ENCODE data around the gene SPAG6. TPM values are rescaled to one million over a fixed set of nuclear protein-coding genes. Genes with fewer than 3 reads are reported as not detected.

The SPAG6 gene
- total and polyA plus RNA-seq, 10 donors, result 0.11 TPM; not detected in 9

DNA sequence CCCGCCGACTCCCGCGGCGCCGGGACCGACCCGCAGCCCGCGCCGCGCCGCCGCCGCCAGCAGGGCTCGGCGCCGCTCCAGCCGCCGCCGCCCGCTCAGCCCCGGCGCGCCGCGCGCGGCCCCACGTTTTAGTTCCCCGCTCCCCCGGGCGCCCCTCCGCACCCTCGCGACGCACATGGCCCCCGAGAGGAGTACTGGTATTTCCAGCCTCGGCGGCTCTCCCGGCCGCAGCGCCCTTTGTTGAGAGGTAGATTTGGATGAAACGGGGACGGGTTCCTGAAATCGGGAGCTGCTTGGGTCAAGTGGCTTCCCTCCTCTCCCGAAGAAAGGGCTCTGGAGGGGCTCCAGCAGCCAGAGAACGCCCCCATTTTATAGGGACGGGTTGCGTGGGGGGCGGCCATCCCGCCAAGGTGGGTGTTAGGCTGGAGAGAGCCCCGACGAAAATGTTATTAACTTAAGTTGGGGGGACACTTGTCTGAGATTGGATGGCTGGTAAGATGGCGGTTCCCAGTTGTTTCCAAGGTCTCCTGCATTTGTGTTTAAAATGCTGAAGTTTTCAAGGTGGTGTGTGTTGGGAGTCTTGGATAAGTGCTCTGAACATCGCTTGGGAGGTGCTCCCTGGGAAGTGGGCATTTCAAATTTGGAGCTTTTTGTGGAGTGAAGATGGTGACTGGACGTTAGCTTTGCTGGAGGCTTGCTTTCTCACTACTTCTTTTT, 23.2 kb upstream of the SPAG6 start:
- Histone ChIP-seq H3K36me3 (peaks cover 0 to 5% (median 0%) of the 10 kb centered on the region in 6 donors), H3K27me3 (replicated peaks in 1 of 7) (peaks cover 0 to 39% (median 0%) of the 10 kb centered on the region in 7 donors), H3K9me3 (no peaks in the 10 kb centered on the region), H3K27ac (peak overlapping the region in 7 of 8 donors; percentile 31 to 64 (median 57)), H3K4me3 (peak overlapping the region; percentile 44 to 90 (median 60)), H3K4me1 (peaks cover 40 to 81% (median 70%) of the 10 kb centered on the region in 6 donors)
- no peak for TF ChIP-seq POLR2AphosphoS5 (IDR thresholded peaks at IDR 0.05)
- DNase-seq, result peak; percentile 86
- intact Hi-C loops (cut with DNase I; ENCODE audit: low total_unique reads), result no loop called here
- 1 to 3% (median 2%) methylated on average over 18 to 57 of the region's 57 CpGs for WGBS, 5 donors

DNA sequence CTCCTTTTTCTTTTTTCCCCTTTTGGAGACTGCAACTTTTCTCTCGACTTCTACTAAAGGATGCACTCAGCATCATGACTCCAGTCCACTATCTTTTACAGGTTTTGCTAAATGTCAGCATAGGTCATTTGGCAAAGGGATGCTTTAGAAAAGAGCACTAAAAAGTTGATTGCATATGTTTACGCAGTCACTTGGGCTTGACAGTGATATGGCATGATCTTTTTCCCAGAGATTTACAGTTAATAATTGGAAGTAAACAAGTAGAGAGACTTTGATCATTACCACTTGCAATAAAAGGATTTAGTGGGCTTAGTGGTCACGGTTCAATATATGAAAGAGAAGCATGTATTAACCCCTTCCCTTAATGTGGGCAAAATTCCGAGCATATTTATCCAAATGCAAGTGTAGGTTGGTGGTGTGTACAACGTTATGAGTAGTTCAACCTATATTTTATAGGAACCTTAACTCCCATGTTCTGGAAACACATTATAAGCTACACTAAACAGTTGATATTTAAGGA, 22.6 kb upstream of the SPAG6 start:
- peaks cover 0 to 39% (median 0%) of the 10 kb centered on the region in 7 donors for H3K27me3 ChIP-seq (replicated peaks in 1 of 7)

DNA sequence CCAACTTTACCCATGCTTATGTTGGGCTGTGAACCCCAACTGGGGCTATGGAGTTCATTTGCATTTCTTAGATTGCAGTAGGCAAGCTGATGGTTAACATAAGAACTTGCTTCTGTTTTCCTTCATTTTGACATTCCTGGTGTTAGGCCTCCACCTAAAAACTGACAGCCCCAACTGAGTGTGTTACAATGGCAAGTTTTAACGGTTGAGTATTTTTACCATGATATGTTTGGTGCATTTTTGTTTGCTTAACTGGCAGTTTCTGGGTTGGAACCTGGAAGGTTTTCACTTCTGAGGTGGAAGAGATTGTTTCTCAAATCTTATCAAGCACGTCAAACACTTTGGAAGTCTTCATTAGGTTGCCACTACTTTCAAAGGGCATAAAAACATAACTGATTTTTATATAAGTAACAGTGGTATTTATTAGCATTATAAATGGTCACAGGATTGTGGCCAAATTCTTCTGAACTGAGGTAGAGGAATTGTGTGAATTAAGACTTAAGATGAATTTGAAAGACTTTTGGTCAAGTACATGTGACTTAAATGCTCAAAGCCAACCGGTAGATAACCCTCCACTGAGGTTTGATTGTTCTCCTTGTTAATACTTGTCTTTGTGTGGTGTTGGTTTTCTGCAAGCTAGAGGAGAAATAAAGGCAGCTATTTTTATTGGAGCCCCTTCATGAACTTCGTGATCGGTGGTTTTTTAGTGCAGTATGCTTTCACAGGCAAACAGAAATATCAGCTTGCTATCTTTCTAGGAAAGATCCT, 21.6 kb upstream of the SPAG6 start:
- peaks cover 30 to 65% (median 54%) of the 10 kb centered on the region in 6 donors for H3K4me1 ChIP-seq
- 82 to 88% (median 87%) methylated on average over 5 of the region's 5 CpGs for WGBS, 5 donors
- peak overlapping the region in 1 of 8 donors; percentile 0 for H3K27ac ChIP-seq
- TF ChIP-seq, protein P1, sequence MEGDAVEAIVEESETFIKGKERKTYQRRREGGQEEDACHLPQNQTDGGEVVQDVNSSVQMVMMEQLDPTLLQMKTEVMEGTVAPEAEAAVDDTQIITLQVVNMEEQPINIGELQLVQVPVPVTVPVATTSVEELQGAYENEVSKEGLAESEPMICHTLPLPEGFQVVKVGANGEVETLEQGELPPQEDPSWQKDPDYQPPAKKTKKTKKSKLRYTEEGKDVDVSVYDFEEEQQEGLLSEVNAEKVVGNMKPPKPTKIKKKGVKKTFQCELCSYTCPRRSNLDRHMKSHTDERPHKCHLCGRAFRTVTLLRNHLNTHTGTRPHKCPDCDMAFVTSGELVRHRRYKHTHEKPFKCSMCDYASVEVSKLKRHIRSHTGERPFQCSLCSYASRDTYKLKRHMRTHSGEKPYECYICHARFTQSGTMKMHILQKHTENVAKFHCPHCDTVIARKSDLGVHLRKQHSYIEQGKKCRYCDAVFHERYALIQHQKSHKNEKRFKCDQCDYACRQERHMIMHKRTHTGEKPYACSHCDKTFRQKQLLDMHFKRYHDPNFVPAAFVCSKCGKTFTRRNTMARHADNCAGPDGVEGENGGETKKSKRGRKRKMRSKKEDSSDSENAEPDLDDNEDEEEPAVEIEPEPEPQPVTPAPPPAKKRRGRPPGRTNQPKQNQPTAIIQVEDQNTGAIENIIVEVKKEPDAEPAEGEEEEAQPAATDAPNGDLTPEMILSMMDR (IDR thresholded peaks at IDR 0.05 in 8 of 11, conservative IDR thresholded peaks at IDR 0.05 in 3 of 11), result no peak
- TF ChIP-seq POLR2A (IDR thresholded peaks at IDR 0.05) (no peak), POLR2AphosphoS5 (IDR thresholded peaks at IDR 0.05) (no peak)
- intact Hi-C loops (cut with DNase I; ENCODE audit: low total_unique reads), result no loop called here
- H3K4me3 ChIP-seq, result peak overlapping the region in 1 of 8 donors; percentile 90
- DNase-seq, result no peak
- H3K27me3 ChIP-seq (replicated peaks in 1 of 7), result peaks cover 0 to 39% (median 0%) of the 10 kb centered on the region in 7 donors
- H3K9me3 ChIP-seq, result no peaks in the 10 kb centered on the region
- H3K36me3 ChIP-seq, result peaks cover 0 to 22% (median 11%) of the 10 kb centered on the region in 6 donors

More for the DNA sequence above, 22.6 kb upstream of the SPAG6 start:
- DNase-seq, result no peak
- H3K4me1 ChIP-seq, result peaks cover 34 to 75% (median 64%) of the 10 kb centered on the region in 6 donors
- H3K9me3 ChIP-seq, result no peaks in the 10 kb centered on the region
- peak overlapping the region; percentile 44 to 90 (median 60) for H3K4me3 ChIP-seq
- 73 to 80% (median 75%) methylated on average over 5 of the region's 5 CpGs for WGBS, 5 donors
- H3K36me3 ChIP-seq, result peaks cover 0 to 11% (median 2%) of the 10 kb centered on the region in 6 donors
- intact Hi-C loops (cut with DNase I; ENCODE audit: low total_unique reads), result no loop called here
- peak overlapping the region in 4 of 8 donors; percentile 57 to 64 (median 62) for H3K27ac ChIP-seq
- TF ChIP-seq, protein P1 (IDR thresholded peaks at IDR 0.05 in 8 of 11, conservative IDR thresholded peaks at IDR 0.05 in 3 of 11), result no peak
- TF ChIP-seq POLR2AphosphoS5 (IDR thresholded peaks at IDR 0.05) (no peak), POLR2A (IDR thresholded peaks at IDR 0.05) (no peak)

DNA sequence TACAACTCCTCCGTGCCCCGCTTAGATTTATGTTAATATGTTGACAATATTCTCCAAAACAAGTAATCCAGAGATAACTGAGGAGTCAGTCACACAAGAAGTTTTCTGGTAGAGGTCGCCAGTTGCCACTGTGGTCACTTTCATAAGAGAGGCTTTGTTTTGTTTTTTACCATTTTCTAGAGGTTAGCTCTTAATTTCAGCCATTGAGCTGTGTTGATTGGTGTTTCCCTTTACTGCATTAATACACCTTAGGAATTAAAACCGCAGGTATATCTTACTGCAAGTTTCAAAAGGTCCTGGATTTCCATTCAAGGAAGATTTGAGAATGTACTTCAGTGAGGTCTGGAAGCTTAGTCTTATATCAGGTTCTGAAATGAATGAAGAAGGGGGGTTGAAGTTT, 20.9 kb upstream of the SPAG6 start:
- H3K4me1 ChIP-seq, result peaks cover 27 to 58% (median 52%) of the 10 kb centered on the region in 6 donors
- H3K36me3 ChIP-seq, result peaks cover 0 to 28% (median 18%) of the 10 kb centered on the region in 6 donors
- 63 to 77% (median 74%) methylated on average over 4 of the region's 4 CpGs for WGBS, 5 donors
- intact Hi-C loops (cut with DNase I; ENCODE audit: low total_unique reads), result no loop called here
- H3K27me3 ChIP-seq (replicated peaks in 1 of 7), result peaks cover 0 to 39% (median 0%) of the 10 kb centered on the region in 7 donors
- H3K4me3 ChIP-seq, result peak overlapping the region in 4 of 8 donors; percentile 59 to 90 (median 66)
- no peaks in the 10 kb centered on the region for H3K9me3 ChIP-seq
- peak overlapping the region in 4 of 8 donors; percentile 36 to 84 (median 80) for H3K27ac ChIP-seq
- no peak for DNase-seq
- TF ChIP-seq, protein P1 (IDR thresholded peaks at IDR 0.05 in 8 of 11, conservative IDR thresholded peaks at IDR 0.05 in 3 of 11), result no peak
- TF ChIP-seq POLR2AphosphoS5 (IDR thresholded peaks at IDR 0.05), result no peak
- TF ChIP-seq POLR2A (IDR thresholded peaks at IDR 0.05), result no peak

All from spleen (tissue), 11 donors.